SK-N-MC (cell line): ENCODE data around the gene CACNG8.
A peak's percentile ranks its signal among the peaks of the same experiment; 100 is the strongest.

Experiments
- DNase-seq: peaks from one replicate; pipeline ENCODE4 v3.0.0-alpha.2; 2011; ENCODE audit warnings: low read depth, low spot score
- H3K27ac ChIP-seq: fragments of 200-600 bp; sonication (generic); 2 replicates; pipeline ENCODE4 v1.5.1; 2016; ENCODE audit warnings: mixed run types
- H3K36me3 ChIP-seq: fragments of 200-600 bp; sonication (generic); 2 replicates; pipeline ENCODE4 v1.6.1; 2017; ENCODE audit warnings: antibody characterized with exemption, low read length, mixed read lengths; ENCODE audit not compliant: insufficient read depth
- H3K4me3 ChIP-seq: fragments of 200-600 bp; sonication (generic); 2 replicates; pipeline ENCODE4 v1.5.1; 2016
- H3K9ac ChIP-seq: fragments of 200-600 bp; sonication (generic); 2 replicates; pipeline ENCODE4 v1.8.0; 2017; ENCODE audit warnings: mixed run types, mixed read lengths; ENCODE audit not compliant: insufficient read length
- H3K9me3 ChIP-seq: fragments of 200-600 bp; sonication (generic); 2 replicates; pipeline ENCODE4 v1.6.1; 2017; ENCODE audit warnings: low read depth, mild to moderate bottlenecking, antibody characterized with exemption, low read length, moderate library complexity, mixed read lengths
- EZH2 ChIP-seq: fragments of 200-600 bp; sonication (generic); IDR thresholded peaks from one replicate; pipeline ENCODE4 v1.6.1; 2017; ENCODE audit warnings: antibody characterized with exemption
- FOXP2 ChIP-seq: optimal IDR thresholded peaks from 2 replicates; pipeline ENCODE3; 2011; ENCODE audit warnings: mild to moderate bottlenecking, moderate library complexity; ENCODE audit not compliant: insufficient read depth; ENCODE audit errors: extremely low read length, control extremely low read depth
- POLR2AphosphoS5 ChIP-seq: IDR thresholded peaks from 2 replicates; pipeline ENCODE4 v1.6.1; 2012; ENCODE audit warnings: mild to moderate bottlenecking, low read depth, low read length, borderline replicate concordance

CACNG8 gene

DNA sequence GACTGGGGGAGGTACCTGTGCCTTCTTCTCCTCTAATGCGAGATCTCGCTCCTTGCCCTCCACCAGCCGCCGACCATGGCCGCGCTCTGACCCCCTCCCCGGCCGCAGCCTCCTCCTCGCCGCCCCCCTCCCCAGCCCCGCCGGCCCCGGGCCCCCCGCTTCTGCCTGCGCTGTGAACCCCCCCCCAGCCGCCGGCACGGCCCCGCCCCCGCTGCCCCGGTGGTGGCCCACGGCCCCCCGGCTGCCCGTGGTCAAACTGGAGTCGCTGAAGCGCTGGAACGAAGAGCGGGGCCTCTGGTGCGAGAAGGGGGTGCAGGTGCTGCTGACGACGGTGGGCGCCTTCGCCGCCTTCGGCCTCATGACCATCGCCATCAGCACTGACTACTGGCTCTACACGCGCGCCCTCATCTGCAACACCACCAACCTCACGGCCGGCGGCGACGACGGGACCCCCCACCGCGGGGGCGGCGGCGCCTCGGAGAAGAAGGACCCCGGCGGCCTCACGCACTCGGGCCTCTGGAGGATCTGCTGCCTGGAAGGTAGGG, at the start of gene CACNG8:
Gene CACNG8 (plus strand): TSS at position 51 of the 545 bp plus-strand sequence.
- peak within 1 kb of the TSS; percentile 65 for H3K4me3 ChIP-seq
- TF ChIP-seq FOXP2 (no peak), POLR2AphosphoS5 (no peak), EZH2 (no peak)

DNA sequence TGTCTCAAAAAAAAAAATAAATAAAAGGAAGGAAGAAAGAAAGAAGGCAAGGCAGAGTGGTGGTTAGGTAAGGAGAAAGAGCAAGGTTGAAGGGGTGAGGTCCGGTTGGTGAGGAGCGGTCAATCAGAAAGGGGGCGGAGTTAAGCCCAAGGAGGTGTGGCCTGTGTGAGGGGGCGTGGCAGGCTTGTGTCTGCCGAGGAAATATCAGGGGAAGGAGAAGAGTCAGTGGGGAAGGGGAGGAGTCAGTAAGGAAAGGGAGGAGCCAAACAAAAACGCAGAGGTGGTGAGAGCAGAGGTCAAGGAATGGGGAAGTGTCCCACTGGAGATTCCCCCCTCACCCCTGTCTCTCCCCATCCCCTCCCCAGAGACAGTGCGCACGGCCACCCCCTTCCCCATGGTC, 47.7 kb upstream of the CACNG8 start:
- no peak for DNase-seq
- TF ChIP-seq FOXP2 (no peak), POLR2AphosphoS5 (no peak), EZH2 (no peak)
- Histone ChIP-seq H3K9ac (no peak overlapping the region), H3K9me3 (no peaks in the 10 kb centered on the region), H3K36me3 (no peaks in the 10 kb centered on the region), H3K27ac (no peak overlapping the region), H3K4me3 (no peak overlapping the region)

More for the DNA sequence above, at the start of gene CACNG8:
- no peaks in the 10 kb centered on the region for H3K9me3 ChIP-seq
- no peak within 1 kb of the TSS for H3K27ac ChIP-seq
- H3K9ac ChIP-seq: no peak within 1 kb of the TSS
- no peak for DNase-seq
- H3K36me3 ChIP-seq: no peaks in the 10 kb centered on the region

DNA sequence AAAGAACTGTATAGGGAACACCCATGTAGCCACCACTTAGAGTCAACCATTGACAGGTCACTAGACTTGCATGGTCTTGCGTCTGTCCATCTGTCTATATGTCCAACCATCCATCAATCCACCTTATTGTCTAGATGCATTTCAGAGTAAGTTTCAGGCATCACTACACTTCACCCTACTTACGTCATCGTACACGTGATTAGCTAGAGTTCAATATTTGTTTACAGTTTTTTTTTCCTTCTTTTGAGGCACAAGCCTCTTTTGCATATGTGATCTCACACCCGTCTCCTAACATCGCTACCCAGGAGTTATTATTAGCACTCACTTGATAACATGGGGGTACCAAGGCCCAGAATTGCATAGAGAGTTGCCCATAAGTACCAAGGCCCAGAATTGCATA, 46.7 kb upstream of the CACNG8 start:
- Histone ChIP-seq H3K4me3 (no peak overlapping the region), H3K9ac (no peak overlapping the region), H3K27ac (no peak overlapping the region), H3K36me3 (no peaks in the 10 kb centered on the region), H3K9me3 (no peaks in the 10 kb centered on the region)
- TF ChIP-seq FOXP2: no peak
- no peak for TF ChIP-seq EZH2
- no peak for TF ChIP-seq POLR2AphosphoS5
- no peak for DNase-seq

DNA sequence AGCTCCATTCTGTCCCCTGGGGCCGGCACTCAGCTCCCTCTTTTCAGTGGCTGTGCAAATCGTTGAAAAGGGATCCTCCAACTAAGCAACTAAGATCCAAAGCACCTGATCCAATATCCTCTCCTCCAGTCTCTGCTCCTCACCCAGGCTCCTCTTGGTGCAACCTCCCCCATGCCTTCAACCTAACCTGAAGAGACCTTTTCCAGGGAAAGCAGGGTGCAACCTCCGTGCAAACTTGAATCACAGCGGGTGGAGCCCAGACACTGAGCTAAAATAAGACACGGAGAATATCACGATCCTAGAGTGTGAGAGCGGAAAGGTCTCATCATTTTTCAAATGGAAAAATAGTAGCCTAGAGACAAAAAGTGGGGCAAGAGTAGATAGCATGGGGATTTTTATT, 45.4 kb upstream of the CACNG8 start:
- no peak overlapping the region for H3K27ac ChIP-seq
- no peak for DNase-seq
- H3K9ac ChIP-seq: no peak overlapping the region
- no peaks in the 10 kb centered on the region for H3K36me3 ChIP-seq
- no peak for TF ChIP-seq FOXP2
- no peak for TF ChIP-seq POLR2AphosphoS5
- TF ChIP-seq EZH2: no peak
- no peaks in the 10 kb centered on the region for H3K9me3 ChIP-seq
- no peak overlapping the region for H3K4me3 ChIP-seq

DNA sequence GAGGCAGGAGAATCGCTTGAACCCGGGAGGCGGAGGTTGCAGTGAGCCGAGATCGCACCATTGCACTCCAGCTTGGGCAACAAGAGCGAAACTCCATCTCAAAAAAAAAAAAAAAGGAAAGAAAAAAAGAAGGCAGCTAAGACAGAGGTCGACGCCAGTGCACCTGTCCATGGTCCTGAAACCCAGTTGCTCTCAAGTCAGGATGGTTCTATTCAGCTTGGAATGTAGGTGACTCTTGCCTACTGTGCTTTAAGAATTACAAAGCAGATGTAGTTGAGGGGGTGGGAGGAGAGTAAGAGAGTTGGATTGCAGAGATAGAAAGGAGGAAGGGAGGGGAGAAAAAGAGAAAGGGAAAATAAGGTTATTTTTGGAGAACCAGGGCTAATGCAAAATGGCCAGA, 35.0 kb upstream of the CACNG8 start:
- no peak overlapping the region for H3K9ac ChIP-seq
- H3K36me3 ChIP-seq: no peaks in the 10 kb centered on the region
- H3K27ac ChIP-seq: no peak overlapping the region
- TF ChIP-seq EZH2 (no peak), FOXP2 (no peak), POLR2AphosphoS5 (no peak)
- DNase-seq: no peak
- H3K9me3 ChIP-seq: no peaks in the 10 kb centered on the region
- no peak overlapping the region for H3K4me3 ChIP-seq

DNA sequence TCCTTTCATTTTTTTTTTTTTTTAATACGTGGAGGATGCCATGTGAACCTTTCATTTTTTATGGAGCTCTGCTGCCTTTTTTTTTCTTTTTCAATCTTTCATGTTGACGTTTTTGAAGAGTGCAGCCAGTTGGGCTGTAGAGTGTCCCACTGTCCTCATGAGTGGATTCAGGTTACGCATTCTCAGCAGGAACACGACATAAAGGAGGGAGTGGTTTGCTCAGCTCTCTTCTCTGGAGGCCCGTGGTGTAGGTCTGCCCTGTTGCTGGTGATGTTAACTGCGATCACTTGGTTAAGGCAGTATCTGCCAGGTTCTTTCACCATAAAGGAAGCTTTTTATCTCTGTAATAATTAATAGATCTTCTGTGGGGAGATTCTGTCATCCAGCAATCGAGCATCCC, 26.7 kb upstream of the CACNG8 start:
- Histone ChIP-seq H3K36me3 (no peaks in the 10 kb centered on the region), H3K9me3 (no peaks in the 10 kb centered on the region), H3K27ac (no peak overlapping the region), H3K9ac (no peak overlapping the region), H3K4me3 (no peak overlapping the region)
- no peak for DNase-seq
- TF ChIP-seq FOXP2: no peak
- TF ChIP-seq POLR2AphosphoS5: no peak
- TF ChIP-seq EZH2: no peak

DNA sequence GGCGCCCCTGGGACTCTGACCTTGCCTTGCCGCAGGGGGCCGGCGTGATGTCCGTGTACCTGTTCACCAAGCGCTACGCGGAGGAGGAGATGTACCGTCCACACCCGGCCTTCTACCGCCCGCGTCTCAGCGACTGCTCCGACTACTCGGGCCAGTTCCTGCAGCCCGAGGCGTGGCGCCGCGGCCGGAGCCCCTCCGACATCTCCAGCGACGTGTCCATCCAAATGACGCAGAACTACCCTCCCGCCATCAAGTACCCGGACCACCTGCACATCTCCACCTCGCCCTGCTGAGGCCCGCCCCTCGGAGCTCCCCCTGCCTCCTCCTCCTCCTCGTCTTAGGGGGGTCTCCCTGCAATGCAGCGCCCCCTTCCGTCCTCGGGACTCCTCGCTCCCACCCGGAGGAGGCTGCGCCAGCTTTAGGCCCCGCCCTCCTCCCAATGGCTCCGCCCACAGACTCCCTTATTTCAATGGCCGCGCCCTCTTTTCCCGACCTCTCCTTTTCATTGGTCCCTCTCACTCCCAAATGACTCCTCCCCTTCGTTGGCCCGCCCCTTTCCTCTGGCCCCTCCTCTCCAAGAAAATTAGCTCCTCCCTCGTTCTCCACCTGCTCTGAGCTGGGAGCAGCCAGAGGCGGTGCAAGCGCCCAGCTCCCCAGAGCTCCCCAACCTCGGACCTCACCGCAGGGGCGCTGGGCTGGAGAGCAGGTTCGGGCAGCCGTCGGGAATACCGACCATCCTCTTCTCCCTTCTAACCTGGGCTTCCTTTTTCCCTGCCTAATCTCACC, 20.5 kb upstream of the CACNG8 start:
- Histone ChIP-seq H3K27ac (no peak overlapping the region), H3K36me3 (no peaks in the 10 kb centered on the region), H3K9me3 (no peaks in the 10 kb centered on the region), H3K9ac (no peak overlapping the region), H3K4me3 (no peak overlapping the region)
- TF ChIP-seq POLR2AphosphoS5 (no peak), FOXP2 (no peak), EZH2 (no peak)
- no peak for DNase-seq

DNA sequence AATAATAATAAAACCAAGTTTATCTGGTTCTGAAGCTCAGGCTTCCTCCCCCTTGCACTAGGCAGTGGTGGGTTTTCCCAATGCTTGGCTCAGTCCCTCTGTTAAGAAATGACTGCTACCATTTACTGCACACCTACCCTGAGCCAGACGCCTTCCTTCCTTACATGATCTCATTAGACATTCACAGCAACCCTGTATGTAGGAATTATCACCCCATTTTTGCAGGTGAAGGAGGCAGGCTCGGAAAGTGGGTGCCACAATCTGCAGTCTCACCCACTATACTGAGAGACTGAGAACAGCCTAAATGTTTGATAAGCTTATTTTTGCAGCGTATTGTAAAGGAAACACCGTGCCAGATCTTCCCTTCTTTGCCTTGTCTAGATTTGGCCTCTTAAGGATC, 18.3 kb upstream of the CACNG8 start:
- no peak for DNase-seq
- Histone ChIP-seq H3K36me3 (no peaks in the 10 kb centered on the region), H3K9me3 (no peaks in the 10 kb centered on the region), H3K27ac (no peak overlapping the region), H3K9ac (no peak overlapping the region), H3K4me3 (no peak overlapping the region)
- TF ChIP-seq FOXP2 (no peak), EZH2 (no peak), POLR2AphosphoS5 (no peak)
